CD8-positive, alpha-beta memory T cell (primary cell): ENCODE measurements around the gene KPNB1. TPM values are rescaled to one million over a fixed set of nuclear protein-coding genes. Genes with fewer than 3 reads are reported as not detected.

ENCODE experiments used
- CTCF ChIA-PET: fragments of 350-600 bp; sonication (Branson Sonifier 250); formaldehyde crosslinking; loops from one replicate; lab custom pipeline; 2021; ENCODE audit warnings: antibody characterized with exemption; lab: Charles Lee
- POLR2A ChIA-PET: fragments of 350-600 bp; sonication (Branson Sonifier 250); formaldehyde crosslinking; loops from one replicate; lab custom pipeline; 2021; ENCODE audit warnings: antibody characterized with exemption; lab: Charles Lee
- DNase-seq, 5 donors: peaks; one replicate each; pipeline versions ENCODE4 v3.0.0 to v3.0.0-alpha.2; 2020 to 2022; ENCODE audit warnings: mixed read lengths in 1 of 5
- H3K27ac ChIP-seq: one replicate; pipeline ENCODE4 v1.7.0; 2013; ENCODE audit warnings: low read depth, mild to moderate bottlenecking, low read length, moderate library complexity
- H3K27me3 ChIP-seq: 2 replicates; pipeline ENCODE4 v1.7.0; 2013; ENCODE audit warnings: low read length, mild to moderate bottlenecking; ENCODE audit not compliant: insufficient read depth, poor library complexity, severe bottlenecking
- H3K36me3 ChIP-seq: 2 replicates; pipeline ENCODE4 v1.7.0; 2013; ENCODE audit warnings: mild to moderate bottlenecking, low read length, moderate library complexity; ENCODE audit not compliant: insufficient read depth
- H3K4me1 ChIP-seq: 2 replicates; pipeline ENCODE4 v1.7.0; 2013; ENCODE audit warnings: mild to moderate bottlenecking, low read length, moderate library complexity; ENCODE audit not compliant: insufficient read depth
- H3K4me3 ChIP-seq: 2 replicates; pipeline ENCODE4 v1.7.0; 2013; ENCODE audit warnings: mild to moderate bottlenecking, low read length
- H3K9me3 ChIP-seq: 2 replicates; pipeline ENCODE4 v1.7.0; 2013; ENCODE audit warnings: mild to moderate bottlenecking, low read length
- H3K27ac Mint-ChIP-seq, 8 donors: one replicate each; pipeline ENCODE4 v1.8.0; 2020 to 2021; ENCODE audit warnings: mixed read lengths in 8 of 8, mild to moderate bottlenecking in 6 of 8, inconsistent platforms in 3 of 8, moderate library complexity in 3 of 8
- H3K27me3 Mint-ChIP-seq, 2 donors: one replicate each; pipeline ENCODE4 v1.8.0; 2020 to 2021; ENCODE audit warnings: mixed read lengths in 2 of 2, mild to moderate bottlenecking in 1 of 2, moderate library complexity in 1 of 2
- H3K36me3 Mint-ChIP-seq, 3 donors: one replicate each; pipeline ENCODE4 v1.8.0; 2020 to 2021; ENCODE audit warnings: mixed read lengths in 3 of 3, inconsistent platforms in 1 of 3, mild to moderate bottlenecking in 1 of 3
- H3K4me1 Mint-ChIP-seq, 3 donors: one replicate each; pipeline ENCODE4 v1.8.0; 2020 to 2021; ENCODE audit warnings: mixed read lengths in 3 of 3, inconsistent platforms in 1 of 3, mild to moderate bottlenecking in 1 of 3
- H3K4me3 Mint-ChIP-seq, 7 donors: one replicate each; pipeline ENCODE4 v1.8.0; 2020 to 2021; ENCODE audit warnings: mixed read lengths in 7 of 7, mild to moderate bottlenecking in 6 of 7, moderate library complexity in 4 of 7, inconsistent platforms in 2 of 7
- H3K9me3 Mint-ChIP-seq, 5 donors: one replicate each; pipeline ENCODE4 v1.8.0; 2020 to 2022; ENCODE audit warnings: mixed read lengths in 5 of 5, mild to moderate bottlenecking in 3 of 5, moderate library complexity in 2 of 5, inconsistent platforms in 1 of 5
- polyA plus RNA-seq: library from polyadenylated mRNA; unstranded; fragments of 300-500 nt; fragmentation: Illumina TruSeq; gene quantifications from one replicate; pipeline ENCODE4 v1.2.3, GENCODE V29; 2021
- total RNA-seq, 2 experiments: library from RNA; stranded (reverse); gene quantifications; one replicate each; pipeline ENCODE4 v1.2.3, GENCODE V29; 2021

KPNB1 gene
- total and polyA plus RNA-seq, 3 experiments from 2014 or later = 35.9 to 915 (median 907) TPM

GRCh38 chr17:47733674-47734410, 84.1 kb downstream of the KPNB1 start:
- H3K9me3 Mint-ChIP-seq = peaks cover 0 to 2% (median 0%) of the 10 kb centered on the region in 5 donors
- Histone ChIP-seq H3K27ac (peak overlapping the region; percentile 82), H3K27me3 (no peaks in the 10 kb centered on the region), H3K36me3 (no peaks in the 10 kb centered on the region), H3K4me1 (peaks cover 38% of the 10 kb centered on the region), H3K4me3 (peak overlapping the region; percentile 72), H3K9me3 (no peaks in the 10 kb centered on the region)
- ChIA-PET CTCF (interaction anchor here (0.6 to 4.7 kb wide), 29 partner anchors 8 to 95 kb away, joined by 3 to 67 read pairs (median 6); partner anchors contain the start of genes KPNB1 and TBKBP1), POLR2A (interaction anchor here (0.5 to 2.1 kb wide), 20 partner anchors 8 to 85 kb away, joined by 3 to 21 read pairs (median 5); partner anchors contain the start of genes KPNB1 and TBKBP1)
- H3K36me3 Mint-ChIP-seq = peaks cover 0 to 17% (median 5%) of the 10 kb centered on the region in 3 donors
- H3K4me1 Mint-ChIP-seq = peaks cover 57 to 71% (median 65%) of the 10 kb centered on the region in 3 donors
- H3K4me3 Mint-ChIP-seq = peak overlapping the region; percentile 96 to 100 (median 99)
- DNase-seq = no peak
- no peaks in the 10 kb centered on the region for H3K27me3 Mint-ChIP-seq
- peak overlapping the region; percentile 92 to 99 (median 99) for H3K27ac Mint-ChIP-seq

- H3K36me3 Mint-ChIP-seq = peaks cover 0 to 19% (median 5%) of the 10 kb centered on the region in 3 donors
- Histone ChIP-seq H3K36me3 (no peaks in the 10 kb centered on the region), H3K4me1 (peaks cover 34% of the 10 kb centered on the region), H3K27me3 (no peaks in the 10 kb centered on the region), H3K4me3 (peak overlapping the region; percentile 72), H3K27ac (peak overlapping the region; percentile 82), H3K9me3 (no peaks in the 10 kb centered on the region)
- H3K27me3 Mint-ChIP-seq = no peaks in the 10 kb centered on the region
- peaks cover 55 to 73% (median 63%) of the 10 kb centered on the region in 3 donors for H3K4me1 Mint-ChIP-seq
- peaks cover 0 to 2% (median 0%) of the 10 kb centered on the region in 5 donors for H3K9me3 Mint-ChIP-seq
- no peak for DNase-seq
- peak overlapping the region; percentile 92 to 99 (median 99) for H3K27ac Mint-ChIP-seq
- ChIA-PET CTCF (interaction anchor here (0.7 to 1.8 kb wide), 7 partner anchors 17 to 118 kb away, joined by 3 to 8 read pairs (median 4); no protein-coding TSS in a partner anchor), POLR2A (interaction anchor here (0.9 to 2.2 kb wide), 4 partner anchors 28 to 86 kb away, joined by 3 to 9 read pairs (median 6); partner anchors contain the start of gene KPNB1)
- peak overlapping the region; percentile 96 to 100 (median 99) for H3K4me3 Mint-ChIP-seq
These were observed 85.4 kb downstream of the KPNB1 start for GRCh38 chr17:47735139-47735464.

Other genes with a start within 250 kb of the KPNB1 start
- gene NPEPPS, start 118.8 kb upstream of the KPNB1 start, total RNA-seq = 100 to 1,000 TPM in 1 of 2 experiments, 10 to 100 TPM in 1; 98.0 to 101 TPM
- 48.9 TPM for gene NPEPPS, start 118.8 kb upstream of the KPNB1 start, polyA plus RNA-seq
- 1 to 10 TPM; 6.6 to 6.7 TPM for gene TBKBP1, start 44.2 kb downstream of the KPNB1 start, total RNA-seq
- gene TBKBP1, start 44.2 kb downstream of the KPNB1 start, polyA plus RNA-seq = 1.8 TPM
- gene TBX21, start 83.3 kb downstream of the KPNB1 start, total RNA-seq = 10 to 100 TPM; 37.8 to 39.8 TPM
- gene TBX21, start 83.3 kb downstream of the KPNB1 start, polyA plus RNA-seq = 59.6 TPM
- 10 to 100 TPM; 16.9 to 17.5 TPM for gene OSBPL7, start 171.9 kb downstream of the KPNB1 start, total RNA-seq
- gene OSBPL7, start 171.9 kb downstream of the KPNB1 start, polyA plus RNA-seq = 11.0 TPM
- 10 to 100 TPM; 67.0 to 67.7 TPM for gene MRPL10, start 181.6 kb downstream of the KPNB1 start, total RNA-seq
- 59.8 TPM for gene MRPL10, start 181.6 kb downstream of the KPNB1 start, polyA plus RNA-seq
- under 1 TPM; 0.49 to 0.83 TPM for gene LRRC46, start 181.8 kb downstream of the KPNB1 start, total RNA-seq
- gene LRRC46, start 181.8 kb downstream of the KPNB1 start, polyA plus RNA-seq = 0.28 TPM
- gene SCRN2, start 191.4 kb downstream of the KPNB1 start, total RNA-seq = 10 to 100 TPM; 17.3 to 18.0 TPM
- 17.2 TPM for gene SCRN2, start 191.4 kb downstream of the KPNB1 start, polyA plus RNA-seq
- gene SP6, start 201.2 kb downstream of the KPNB1 start, total RNA-seq = under 1 TPM; 0.07 to 0.09 TPM
- gene SP6, start 201.2 kb downstream of the KPNB1 start, polyA plus RNA-seq = 0.59 TPM
- gene SP2, start 246.3 kb downstream of the KPNB1 start, total RNA-seq = 10 to 100 TPM; 21.5 to 22.1 TPM
- 13.4 TPM for gene SP2, start 246.3 kb downstream of the KPNB1 start, polyA plus RNA-seq